Measurements from ENCODE around the gene SETD2.

The SETD2 gene

GRCh38 chr3:47001731-47002170 is 162.2 kb downstream of the SETD2 start:
- Histone ChIP-seq H3K27ac (replicated peaks) (no peak overlapping the region), H3K27me3 (ENCODE audit: insufficient read depth, poor library complexity, severe bottlenecking) (no peaks in the 10 kb centered on the region), H3K4me3 (replicated peaks; ENCODE audit: insufficient read depth, low read length) (no peak overlapping the region)
- TF ChIP-seq, protein P1, sequence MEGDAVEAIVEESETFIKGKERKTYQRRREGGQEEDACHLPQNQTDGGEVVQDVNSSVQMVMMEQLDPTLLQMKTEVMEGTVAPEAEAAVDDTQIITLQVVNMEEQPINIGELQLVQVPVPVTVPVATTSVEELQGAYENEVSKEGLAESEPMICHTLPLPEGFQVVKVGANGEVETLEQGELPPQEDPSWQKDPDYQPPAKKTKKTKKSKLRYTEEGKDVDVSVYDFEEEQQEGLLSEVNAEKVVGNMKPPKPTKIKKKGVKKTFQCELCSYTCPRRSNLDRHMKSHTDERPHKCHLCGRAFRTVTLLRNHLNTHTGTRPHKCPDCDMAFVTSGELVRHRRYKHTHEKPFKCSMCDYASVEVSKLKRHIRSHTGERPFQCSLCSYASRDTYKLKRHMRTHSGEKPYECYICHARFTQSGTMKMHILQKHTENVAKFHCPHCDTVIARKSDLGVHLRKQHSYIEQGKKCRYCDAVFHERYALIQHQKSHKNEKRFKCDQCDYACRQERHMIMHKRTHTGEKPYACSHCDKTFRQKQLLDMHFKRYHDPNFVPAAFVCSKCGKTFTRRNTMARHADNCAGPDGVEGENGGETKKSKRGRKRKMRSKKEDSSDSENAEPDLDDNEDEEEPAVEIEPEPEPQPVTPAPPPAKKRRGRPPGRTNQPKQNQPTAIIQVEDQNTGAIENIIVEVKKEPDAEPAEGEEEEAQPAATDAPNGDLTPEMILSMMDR (IDR thresholded peaks at IDR 0.05; ENCODE audit: insufficient read depth, low read length), result no peak
- no peak for TF ChIP-seq SPI1 (IDR thresholded peaks at IDR 0.05; ENCODE audit: borderline replicate concordance, low read depth)
- no peak for TF ChIP-seq REST (IDR thresholded peaks at IDR 0.05; ENCODE audit: insufficient replicate concordance, low read depth)
- TF ChIP-seq POLR2AphosphoS5 (IDR thresholded peaks at IDR 0.05; ENCODE audit: low read depth), result no peak
- no peak for TF ChIP-seq GABPA (IDR thresholded peaks at IDR 0.05; ENCODE audit: low read depth)
- no peak for DNase-seq (ENCODE audit: low read depth in 1 of 2, low spot score in 1 of 2)

GRCh38 chr3:47000922-47001730 is 162.8 kb downstream of the SETD2 start:
- no peak for DNase-seq (ENCODE audit: low read depth in 1 of 2, low spot score in 1 of 2)
- Histone ChIP-seq H3K4me3 (replicated peaks; ENCODE audit: insufficient read depth, low read length) (no peak overlapping the region), H3K27me3 (ENCODE audit: insufficient read depth, poor library complexity, severe bottlenecking) (no peaks in the 10 kb centered on the region), H3K27ac (replicated peaks) (no peak overlapping the region)
- no peak for TF ChIP-seq SPI1 (IDR thresholded peaks at IDR 0.05; ENCODE audit: borderline replicate concordance, low read depth)
- TF ChIP-seq, protein P1 (IDR thresholded peaks at IDR 0.05; ENCODE audit: insufficient read depth, low read length), result no peak

- H3K27ac ChIP-seq (replicated peaks), result no peak overlapping the region
- TF ChIP-seq GABPA (IDR thresholded peaks at IDR 0.05; ENCODE audit: low read depth) (no peak), REST (IDR thresholded peaks at IDR 0.05; ENCODE audit: insufficient replicate concordance, low read depth) (no peak), POLR2AphosphoS5 (IDR thresholded peaks at IDR 0.05; ENCODE audit: low read depth) (no peak), SPI1 (IDR thresholded peaks at IDR 0.05; ENCODE audit: borderline replicate concordance, low read depth) (no peak)
- TF ChIP-seq, protein P1 (IDR thresholded peaks at IDR 0.05; ENCODE audit: insufficient read depth, low read length), result no peak
- DNase-seq (ENCODE audit: low read depth in 1 of 2, low spot score in 1 of 2), result no peak
- no peaks in the 10 kb centered on the region for H3K27me3 ChIP-seq (ENCODE audit: insufficient read depth, poor library complexity, severe bottlenecking)
- H3K4me3 ChIP-seq (replicated peaks; ENCODE audit: insufficient read depth, low read length), result no peak overlapping the region
These were observed 163.6 kb downstream of the SETD2 start for GRCh38 chr3:47000198-47000815.

Data from HL-60 (cell line).